ENCODE data around the gene ASB16. TPM values are rescaled to one million over a fixed set of nuclear protein-coding genes. Genes with fewer than 3 reads are reported as not detected.

ASB16 gene
- polyA plus RNA-seq, 1 experiment = not detected

DNA sequence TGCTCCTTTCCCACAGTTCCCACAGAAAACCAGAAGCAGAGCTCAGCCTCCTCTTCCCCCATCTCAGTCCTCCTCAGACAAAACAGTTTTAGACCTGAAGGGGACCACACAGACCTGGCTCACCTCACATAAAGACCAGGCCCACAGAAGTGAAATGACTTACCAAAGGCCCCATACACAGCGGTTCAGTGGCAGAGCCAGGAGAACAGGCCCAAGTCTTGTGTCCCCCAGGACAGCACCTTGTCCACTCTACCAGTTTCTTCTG, 43.7 kb downstream of the ASB16 start:
- CTCF ChIA-PET = interaction anchor here (1.3 kb wide), 1 partner anchor 116 kb away, joined by 3 read pairs; no protein-coding TSS in a partner anchor
- no peak for TF ChIP-seq CTCF (IDR thresholded peaks at IDR 0.05; ENCODE audit: low read depth, low read length)
- no peaks in the 10 kb centered on the region for H3K9me3 ChIP-seq (ENCODE audit: control insufficient read depth, insufficient read depth, low read length)
- DNase-seq (ENCODE audit: low read depth, low spot score) = no peak
- POLR2A ChIA-PET = no interaction called here
- no peaks in the 10 kb centered on the region for H3K27me3 ChIP-seq (ENCODE audit: control insufficient read depth, insufficient read depth, low read length)
- no peak overlapping the region for H3K4me3 ChIP-seq (ENCODE audit: low read depth, low read length)
- no peak overlapping the region for H3K27ac ChIP-seq (ENCODE audit: low read depth, low read length)

- H3K4me3 ChIP-seq (ENCODE audit: low read depth, low read length) = no peak overlapping the region
- ChIA-PET POLR2A (no interaction called here), CTCF (no interaction called here)
- no peaks in the 10 kb centered on the region for H3K27me3 ChIP-seq (ENCODE audit: control insufficient read depth, insufficient read depth, low read length)
- H3K9me3 ChIP-seq (ENCODE audit: control insufficient read depth, insufficient read depth, low read length) = no peaks in the 10 kb centered on the region
- H3K27ac ChIP-seq (ENCODE audit: low read depth, low read length) = no peak overlapping the region
- DNase-seq (ENCODE audit: low read depth, low spot score) = no peak
- TF ChIP-seq CTCF (IDR thresholded peaks at IDR 0.05; ENCODE audit: low read depth, low read length) = no peak
These were observed 44.4 kb downstream of the ASB16 start for GRCh38 chr17:44214896-44215295.

DNA sequence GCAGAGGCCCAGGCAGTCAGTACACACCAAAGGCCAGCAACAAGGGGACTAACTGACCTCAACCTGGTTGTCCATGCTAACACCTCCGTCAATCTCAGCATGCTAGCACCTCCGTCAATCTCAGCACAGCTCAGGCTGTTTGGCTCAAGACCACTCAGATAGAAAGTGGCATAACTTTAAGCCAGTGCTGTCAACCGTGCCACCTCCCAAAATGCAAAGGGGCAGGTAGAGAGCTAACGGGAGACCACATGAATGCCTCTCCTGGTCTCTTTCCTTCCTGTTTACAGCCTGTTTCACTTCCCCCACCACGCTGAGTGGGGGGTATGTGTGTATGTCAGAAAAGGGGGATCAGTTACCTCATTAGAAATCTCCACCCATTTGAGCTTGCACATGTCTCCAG, 45.7 kb downstream of the ASB16 start:
- no peak for DNase-seq (ENCODE audit: low read depth, low spot score)
- Histone ChIP-seq H3K4me3 (ENCODE audit: low read depth, low read length) (no peak overlapping the region), H3K27me3 (ENCODE audit: control insufficient read depth, insufficient read depth, low read length) (no peaks in the 10 kb centered on the region), H3K9me3 (ENCODE audit: control insufficient read depth, insufficient read depth, low read length) (no peaks in the 10 kb centered on the region; the same call in 1 of the 2 replicates), H3K27ac (ENCODE audit: low read depth, low read length) (no peak overlapping the region)
- CTCF ChIA-PET = interaction anchor here (1.0 kb wide), 1 partner anchor 114 kb away, joined by 3 read pairs; no protein-coding TSS in a partner anchor
- POLR2A ChIA-PET = no interaction called here
- TF ChIP-seq CTCF (IDR thresholded peaks at IDR 0.05; ENCODE audit: low read depth, low read length) = no peak

- ChIA-PET CTCF (interaction anchor here (0.8 to 1.0 kb wide), 3 partner anchors 10 to 114 kb away, joined by 3 to 4 read pairs (median 3); no protein-coding TSS in a partner anchor), POLR2A (no interaction called here)
- Histone ChIP-seq H3K9me3 (ENCODE audit: control insufficient read depth, insufficient read depth, low read length) (no peaks in the 10 kb centered on the region; the same call in 1 of the 2 replicates), H3K27me3 (ENCODE audit: control insufficient read depth, insufficient read depth, low read length) (no peaks in the 10 kb centered on the region), H3K4me3 (ENCODE audit: low read depth, low read length) (no peak overlapping the region), H3K27ac (ENCODE audit: low read depth, low read length) (no peak overlapping the region)
- no peak for DNase-seq (ENCODE audit: low read depth, low spot score)
- no peak for TF ChIP-seq CTCF (IDR thresholded peaks at IDR 0.05; ENCODE audit: low read depth, low read length)
These were observed 46.2 kb downstream of the ASB16 start for GRCh38 chr17:44216694-44217093.

DNA sequence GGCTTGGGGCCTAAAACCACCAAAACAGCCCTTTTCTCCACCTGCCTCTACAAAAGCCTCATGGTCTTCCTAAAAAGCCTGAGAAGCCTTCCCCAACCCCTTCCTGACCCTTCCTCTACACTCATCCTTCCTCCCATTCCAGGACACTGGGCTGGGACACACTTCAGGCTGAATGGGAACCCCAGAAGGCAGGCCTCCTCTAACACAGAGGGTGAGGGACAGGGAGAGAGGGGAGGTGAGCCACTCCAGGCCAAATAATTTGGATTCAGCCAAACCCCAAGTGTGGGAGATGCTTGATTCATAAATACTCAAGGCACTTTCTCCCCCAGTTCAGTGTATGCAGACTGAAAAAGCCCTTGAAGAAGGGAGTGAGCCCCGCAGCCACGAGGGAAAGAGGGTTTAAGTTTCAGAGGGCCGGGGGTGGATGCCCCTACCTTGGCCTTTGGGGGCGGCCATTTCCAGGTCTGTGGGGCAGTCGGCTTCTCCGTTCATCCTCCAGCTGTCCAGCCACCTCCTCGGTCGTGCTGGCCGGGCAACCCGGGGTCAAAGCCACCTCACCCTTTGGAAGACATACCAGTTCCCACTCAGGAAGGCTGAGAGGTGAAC, 47.3 kb downstream of the ASB16 start:
- Histone ChIP-seq H3K27ac (ENCODE audit: low read depth, low read length) (peak overlapping the region; percentile 47), H3K4me3 (ENCODE audit: low read depth, low read length) (peak overlapping the region; percentile 72), H3K27me3 (ENCODE audit: control insufficient read depth, insufficient read depth, low read length) (no peaks in the 10 kb centered on the region), H3K9me3 (ENCODE audit: control insufficient read depth, insufficient read depth, low read length) (no peaks in the 10 kb centered on the region; the same call in 1 of the 2 replicates)
- ChIA-PET POLR2A (interaction anchor here (0.6 to 1.7 kb wide), 7 partner anchors 13 to 1086 kb away, joined by 3 to 8 read pairs (median 4); partner anchors contain the start of genes FAM171A2, GRN and TMUB2), CTCF (interaction anchor here (1.0 to 1.6 kb wide), 4 partner anchors 9 to 124 kb away, joined by 3 to 11 read pairs (median 4); no protein-coding TSS in a partner anchor)
- DNase-seq (ENCODE audit: low read depth, low spot score) = no peak
- no peak for TF ChIP-seq CTCF (IDR thresholded peaks at IDR 0.05; ENCODE audit: low read depth, low read length)
